Embryonic facial prominence (tissue), 1 donor: Measurements from ENCODE around the gene RECK.
"Not testable (repeated sequence)": the region's sequence is repeated elsewhere in the genome, so short reads cannot be mapped to it uniquely, and the experiment has no call there.

ENCODE experiments used
- DNase-seq: peaks from one replicate; pipeline ENCODE4 v3.0.0-alpha.2; 2016; ENCODE audit errors: extremely low spot score

Gene RECK

DNA sequence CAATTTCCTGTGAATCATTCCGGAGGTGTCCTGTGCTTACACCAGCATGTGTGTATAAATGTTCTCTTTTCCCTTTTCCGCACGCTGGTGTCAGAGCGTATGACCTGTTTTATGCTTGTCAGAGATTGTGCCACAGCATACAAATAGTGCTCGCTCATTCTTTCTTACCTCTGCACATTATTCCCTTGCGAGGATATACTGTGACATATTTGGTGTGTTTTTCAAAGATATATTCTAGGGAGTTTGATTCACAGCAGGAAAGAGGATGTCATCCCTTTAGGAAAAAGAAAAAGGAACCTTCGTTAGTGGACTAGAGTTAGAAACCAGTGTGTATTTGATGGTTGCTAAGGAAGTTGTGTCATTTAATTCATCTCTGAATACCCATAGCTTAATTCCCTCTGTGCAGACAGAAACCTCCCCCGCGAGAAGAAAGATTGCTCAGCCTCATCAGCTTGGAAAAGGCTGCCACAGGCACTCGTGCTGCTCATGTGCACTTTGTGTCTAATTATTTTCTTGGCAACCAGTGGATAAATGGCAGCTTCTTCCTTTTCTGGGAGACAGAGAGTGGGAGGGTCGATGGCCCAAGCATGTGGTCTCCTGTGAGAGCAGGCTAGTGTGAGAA is 117.7 kb downstream of the RECK start:
- peak; percentile 54 for DNase-seq

DNA sequence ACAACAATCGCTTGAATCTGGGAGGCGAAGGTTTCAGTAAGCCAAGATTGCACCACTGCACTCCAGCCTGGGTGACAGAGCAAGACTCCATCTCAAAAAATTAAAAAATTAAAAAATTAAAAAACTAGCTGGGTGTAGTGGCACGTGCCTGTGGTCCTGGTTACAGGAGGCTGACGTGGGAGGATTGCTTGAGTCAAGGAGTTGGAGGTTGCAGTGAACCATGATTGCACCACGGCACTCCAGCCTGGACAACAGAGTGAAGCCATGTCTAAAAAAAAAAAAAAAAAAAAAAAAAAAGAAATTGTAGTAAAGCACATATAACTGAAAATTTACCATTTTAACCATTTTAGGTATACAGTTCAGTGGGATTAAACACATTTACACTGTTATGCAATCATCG is 119.4 kb downstream of the RECK start:
- no peak for DNase-seq

DNA sequence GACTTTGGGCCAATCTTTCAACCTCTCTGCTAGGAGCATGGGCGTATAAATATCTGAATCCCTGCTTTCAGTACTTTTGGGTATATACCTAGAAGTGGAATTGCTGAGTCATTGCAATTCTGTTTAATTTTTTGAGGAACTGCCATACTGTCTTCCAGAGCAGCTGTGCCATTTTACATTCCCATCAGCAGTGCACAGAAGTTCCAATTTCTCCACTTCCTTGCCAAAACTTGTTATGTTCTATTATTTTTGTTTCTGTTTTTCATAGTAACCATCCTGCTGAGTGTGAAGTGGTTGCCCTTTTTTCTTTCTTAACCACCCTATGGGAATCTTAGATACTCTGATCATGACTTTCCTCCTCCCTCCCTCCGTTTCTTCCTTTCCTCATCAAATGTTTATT is 121.4 kb downstream of the RECK start:
- DNase-seq, result no peak

DNA sequence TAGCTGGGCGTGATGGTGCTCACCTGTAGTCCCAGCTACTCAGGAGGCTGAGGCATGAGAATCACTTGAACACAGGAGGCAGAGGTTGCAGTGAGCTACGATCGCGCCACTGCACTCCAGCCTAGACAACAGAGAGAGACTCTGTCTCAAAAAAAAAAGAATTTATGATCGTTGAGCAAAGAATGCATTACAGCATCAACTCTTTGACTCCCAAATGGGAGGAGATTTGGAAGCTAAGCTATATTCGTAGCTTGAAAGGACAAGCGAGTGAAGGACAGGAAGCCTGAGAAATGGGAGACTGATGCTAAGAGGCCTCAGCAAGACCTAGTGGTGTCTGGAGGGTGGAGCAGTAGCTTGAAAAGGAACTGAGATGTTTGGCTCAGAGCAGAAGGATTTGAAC is 122.2 kb downstream of the RECK start:
- DNase-seq, result no peak

DNA sequence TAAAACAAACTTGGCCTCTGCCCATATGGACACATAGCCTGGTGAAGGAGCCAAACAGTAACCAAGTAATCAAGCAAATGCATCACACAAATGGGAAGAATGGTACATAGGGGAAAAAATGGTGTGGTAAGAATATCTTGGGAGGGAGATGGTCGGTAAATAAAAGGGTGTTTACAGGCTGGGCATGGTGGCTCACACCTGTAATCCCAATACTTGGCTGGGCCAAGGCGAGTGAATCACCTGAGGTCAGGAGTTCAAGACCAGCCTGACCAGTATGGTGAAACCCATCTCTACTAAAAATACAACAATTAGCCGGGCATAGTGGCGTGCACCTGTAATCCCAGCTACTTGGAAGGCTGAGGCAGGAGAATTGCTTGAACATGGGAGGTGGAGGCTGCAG is 122.8 kb downstream of the RECK start:
- DNase-seq, result not testable (repeated sequence)

DNA sequence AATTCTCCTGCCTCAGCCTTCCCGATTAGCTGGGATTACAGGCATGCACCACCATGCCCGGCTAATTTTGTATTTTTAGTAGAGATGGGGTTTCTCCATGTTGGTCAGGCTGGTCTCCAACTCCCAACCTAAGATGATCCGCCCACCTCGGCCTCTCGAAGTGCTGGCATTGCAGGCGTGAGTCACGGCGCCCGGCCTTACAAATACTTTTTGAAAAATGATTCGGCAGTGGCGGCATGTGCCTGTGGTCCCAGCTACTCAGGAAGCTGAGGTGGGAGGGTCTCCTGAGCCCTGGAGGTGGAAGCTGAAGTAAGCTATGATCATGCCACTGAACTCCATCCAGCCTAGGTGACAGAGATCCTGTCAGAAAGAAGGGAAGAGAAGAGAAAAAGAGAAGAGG is 123.4 kb downstream of the RECK start:
- DNase-seq, result not testable (repeated sequence)

DNA sequence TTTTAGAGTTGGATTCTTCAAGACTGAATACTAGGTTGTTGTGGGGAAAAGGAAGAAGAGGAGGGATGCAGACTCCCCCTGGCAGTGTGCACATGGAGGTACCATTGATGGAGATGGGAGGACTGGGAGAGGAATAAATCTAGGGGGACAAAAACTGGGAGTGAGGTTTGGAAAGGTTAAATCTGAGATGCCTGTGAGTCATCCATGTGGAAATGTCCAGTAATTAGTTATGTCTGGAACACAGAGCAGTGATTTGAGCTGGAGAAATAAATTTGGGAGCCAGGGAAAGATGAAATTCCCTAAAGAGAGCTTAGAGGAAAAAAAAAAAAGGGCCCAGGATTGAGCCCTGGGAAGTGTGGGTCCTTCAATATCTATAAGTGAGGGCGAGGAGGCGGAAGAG is 124.5 kb downstream of the RECK start:
- DNase-seq, result no peak

DNA sequence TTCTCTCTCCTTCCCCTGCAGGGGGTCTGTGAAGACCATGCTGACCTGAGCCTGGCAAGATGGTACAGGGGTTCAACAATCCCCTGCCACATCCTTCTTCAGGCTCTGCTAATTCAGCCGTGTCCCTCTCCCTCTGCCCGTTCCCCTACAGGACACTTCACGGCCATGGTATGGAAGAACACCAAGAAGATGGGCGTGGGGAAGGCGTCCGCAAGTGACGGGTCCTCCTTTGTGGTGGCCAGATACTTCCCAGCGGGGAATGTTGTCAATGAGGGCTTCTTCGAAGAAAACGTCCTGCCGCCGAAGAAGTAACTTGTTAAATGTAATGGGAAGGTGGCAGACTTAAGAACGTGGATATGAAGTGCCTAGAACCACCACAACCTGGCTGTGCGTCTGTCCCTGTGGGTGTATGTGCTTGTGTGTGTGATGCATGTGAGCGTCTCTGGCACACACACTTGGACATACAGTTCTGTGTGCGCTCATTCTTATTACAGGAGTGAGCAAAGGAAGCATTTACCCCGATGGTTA is 125.6 kb downstream of the RECK start:
- no peak for DNase-seq

DNA sequence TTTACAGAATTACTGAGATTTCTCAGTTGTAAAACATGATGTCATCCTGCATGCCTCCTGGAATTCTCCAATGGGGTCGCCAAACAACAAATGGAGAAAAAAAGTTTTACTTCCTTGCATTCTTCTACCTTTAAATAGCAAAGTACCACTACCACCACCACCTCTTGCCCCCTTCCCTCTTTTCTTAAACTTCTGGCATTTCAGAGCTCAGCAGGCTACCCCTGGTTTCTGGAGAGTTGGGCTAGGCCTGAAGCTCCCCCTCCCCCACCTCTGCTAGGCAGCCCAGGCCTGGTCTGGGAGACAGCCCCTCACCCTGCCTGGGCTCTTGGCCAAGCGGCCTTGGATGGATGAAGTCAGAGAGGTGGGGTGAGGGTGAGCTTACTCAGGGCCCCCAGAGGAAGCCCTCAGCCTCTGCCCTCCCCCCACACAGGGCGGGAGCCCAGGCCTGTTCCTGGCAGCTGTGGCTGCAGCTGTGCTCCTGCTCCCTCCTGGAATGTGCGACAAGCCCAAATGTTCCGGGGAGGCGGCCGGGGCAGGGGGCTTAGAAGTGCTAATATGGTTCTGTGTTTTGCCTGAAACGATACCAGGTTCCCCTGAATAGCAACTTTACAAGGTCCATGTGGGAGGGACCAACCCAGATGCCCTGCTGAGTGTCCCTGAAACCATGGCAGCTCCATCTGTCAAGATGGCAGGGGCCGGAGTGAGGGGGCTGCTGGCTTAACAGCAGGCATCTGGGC is 126.5 kb downstream of the RECK start:
- DNase-seq, result peak; percentile 70

DNA sequence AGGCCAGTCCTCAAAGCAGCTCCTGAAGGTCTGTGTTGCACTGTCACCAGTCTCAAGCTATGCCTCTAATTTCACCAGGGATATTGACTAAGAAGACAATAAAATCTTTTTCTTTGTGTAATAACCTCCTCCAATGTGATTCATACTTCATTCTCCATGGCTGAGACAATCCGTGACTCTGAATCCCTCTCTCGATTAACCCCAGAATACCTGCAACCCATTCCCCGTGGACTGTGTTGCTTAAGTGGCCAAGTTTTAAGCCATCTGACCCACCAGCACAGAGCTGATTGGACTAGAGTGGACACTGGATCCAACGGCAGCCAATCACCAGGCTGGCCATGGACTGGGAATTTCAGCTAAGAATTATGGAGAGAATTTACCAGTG is 127.1 kb downstream of the RECK start:
- no peak for DNase-seq

DNA sequence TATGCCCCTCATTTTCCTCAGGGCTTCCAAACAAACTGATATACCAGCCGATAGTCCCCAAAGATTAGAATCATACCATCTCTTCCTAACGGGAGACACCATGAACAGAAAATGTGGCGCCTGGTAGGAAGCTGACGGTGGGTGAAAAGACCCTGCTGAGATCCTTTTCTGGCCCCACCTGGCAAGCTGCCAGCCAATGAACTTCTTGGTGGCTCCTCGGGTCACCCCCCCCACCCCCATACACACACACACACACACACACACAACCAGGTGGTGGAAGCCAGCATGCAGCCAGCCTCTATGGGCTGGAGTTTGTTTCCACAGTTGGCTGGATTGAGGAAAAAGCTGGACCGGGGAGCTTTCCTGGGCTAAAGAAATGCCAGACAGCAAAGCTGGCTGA is 127.7 kb downstream of the RECK start:
- no peak for DNase-seq

DNA sequence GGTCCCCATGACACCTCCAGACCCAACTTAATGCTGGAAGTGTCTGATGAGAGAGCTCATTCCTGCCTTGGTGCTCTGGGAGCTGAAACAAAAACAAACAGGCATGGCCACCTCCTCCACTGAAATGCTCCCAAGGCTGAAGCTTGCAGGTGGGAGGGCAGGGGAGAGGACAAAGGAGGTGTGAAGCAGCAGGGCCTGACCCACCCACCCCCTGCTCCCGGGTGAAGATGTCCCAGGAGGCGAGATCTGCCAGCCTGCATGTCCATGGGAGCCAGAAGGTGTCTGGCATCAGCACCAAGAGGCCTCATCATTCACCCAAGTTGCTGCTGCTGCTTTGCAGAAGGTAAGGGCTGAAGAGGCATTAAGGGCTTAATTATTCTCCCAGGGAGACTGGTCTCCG is 128.3 kb downstream of the RECK start:
- no peak for DNase-seq

DNA sequence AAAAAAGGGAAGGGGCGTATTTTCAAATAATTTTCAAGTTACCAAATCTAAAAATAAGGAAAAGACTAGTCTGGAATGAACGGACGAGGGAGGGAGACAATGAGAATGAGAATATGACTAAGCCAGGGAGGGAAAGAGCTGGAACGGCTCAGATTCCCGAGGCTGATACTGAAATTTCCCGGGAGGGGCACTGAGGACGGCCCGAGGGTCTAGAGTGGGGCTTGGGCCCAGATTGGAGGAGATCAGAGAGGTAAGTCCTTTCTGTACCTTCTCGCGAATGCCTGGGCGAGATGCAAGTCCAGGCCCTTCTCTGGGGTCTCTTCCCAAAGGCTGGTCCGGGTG is 129.1 kb downstream of the RECK start:
- DNase-seq, result no peak

DNA sequence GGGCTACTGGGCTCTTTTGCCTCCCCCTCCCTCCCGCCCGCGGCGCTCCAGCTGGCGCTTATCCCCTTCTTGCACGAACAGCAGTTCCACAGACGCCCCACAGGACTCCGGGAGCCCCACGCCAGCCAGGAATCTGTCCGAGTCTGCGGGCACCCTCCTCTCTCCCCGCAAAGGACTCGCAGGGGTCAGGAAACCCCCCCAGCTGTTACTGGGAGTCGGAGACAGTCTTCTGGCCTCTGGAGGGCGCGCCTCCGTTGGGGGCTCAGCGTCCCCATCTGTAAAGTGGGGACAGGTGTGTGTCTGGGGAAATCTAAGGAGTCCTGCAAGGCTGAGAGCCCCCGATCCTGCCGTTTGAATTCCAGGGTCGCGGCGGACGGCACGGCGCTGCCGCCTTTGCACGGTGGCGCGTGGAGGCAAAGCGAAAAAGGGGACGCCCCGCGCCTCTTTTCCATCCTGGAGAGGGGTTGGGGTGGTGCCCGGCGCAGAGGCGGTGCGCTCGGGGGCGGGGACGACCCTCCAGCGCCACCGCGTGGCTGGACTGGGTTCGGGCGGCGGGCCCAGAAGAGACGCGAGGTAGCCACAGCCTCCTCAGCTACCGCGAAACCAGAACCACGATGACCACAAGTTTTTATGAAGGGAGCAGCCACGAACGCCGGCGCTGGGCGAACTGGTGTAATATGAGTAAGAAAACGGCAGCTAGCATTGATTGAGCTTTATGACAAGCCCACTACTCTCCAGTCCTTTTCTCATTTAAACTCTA is 129.6 kb downstream of the RECK start:
- DNase-seq, result peak; percentile 59

DNA sequence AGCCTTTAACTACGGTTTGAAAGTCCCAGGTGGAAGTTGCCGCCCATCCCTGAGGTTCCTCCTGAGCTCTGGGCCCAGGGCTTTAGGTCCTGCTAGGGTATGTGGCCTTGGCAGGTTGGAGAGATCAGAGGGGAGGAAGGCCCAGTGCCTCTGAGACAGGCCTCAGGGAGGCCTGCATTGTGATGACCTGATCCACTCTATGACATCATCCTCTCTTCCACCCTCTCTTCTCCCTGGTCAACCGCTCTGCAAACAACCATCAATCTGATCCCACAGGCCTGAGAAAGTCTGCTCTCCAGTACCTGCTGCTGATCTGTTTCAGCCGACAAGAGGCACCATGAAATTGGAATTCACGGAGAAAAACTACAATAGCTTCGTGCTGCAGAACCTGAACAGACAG is 132.5 kb downstream of the RECK start, which contains the start of gene CCIN:
CCIN (plus strand) TSS at position 223 of the 400 bp plus-strand sequence; CDS start at position 338, 115 bp downstream.
- DNase-seq, result no peak

DNA sequence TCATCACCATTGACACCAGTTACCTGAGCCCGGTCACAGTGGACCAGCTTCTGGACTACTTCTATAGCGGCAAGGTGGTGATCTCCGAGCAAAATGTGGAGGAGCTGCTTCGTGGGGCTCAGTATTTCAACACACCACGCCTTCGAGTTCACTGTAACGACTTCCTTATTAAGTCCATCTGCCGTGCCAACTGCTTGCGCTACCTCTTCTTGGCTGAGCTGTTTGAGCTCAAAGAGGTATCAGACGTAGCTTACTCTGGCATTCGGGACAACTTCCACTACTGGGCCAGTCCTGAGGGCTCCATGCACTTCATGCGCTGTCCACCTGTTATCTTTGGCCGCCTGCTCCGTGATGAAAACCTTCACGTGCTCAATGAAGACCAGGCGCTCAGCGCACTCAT is 133.0 kb downstream of the RECK start:
- no peak for DNase-seq

DNA sequence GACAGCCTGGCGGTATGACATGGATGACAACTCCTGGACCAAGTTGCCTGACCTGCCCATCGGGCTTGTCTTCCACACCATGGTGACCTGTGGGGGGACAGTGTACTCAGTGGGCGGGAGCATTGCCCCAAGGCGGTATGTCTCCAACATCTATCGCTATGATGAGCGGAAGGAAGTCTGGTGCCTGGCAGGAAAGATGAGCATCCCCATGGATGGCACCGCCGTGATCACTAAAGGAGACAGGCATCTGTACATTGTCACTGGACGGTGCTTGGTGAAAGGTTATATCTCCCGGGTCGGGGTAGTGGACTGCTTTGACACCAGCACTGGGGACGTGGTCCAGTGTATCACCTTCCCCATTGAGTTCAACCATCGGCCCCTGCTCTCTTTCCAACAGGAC is 133.8 kb downstream of the RECK start:
- no peak for DNase-seq

DNA sequence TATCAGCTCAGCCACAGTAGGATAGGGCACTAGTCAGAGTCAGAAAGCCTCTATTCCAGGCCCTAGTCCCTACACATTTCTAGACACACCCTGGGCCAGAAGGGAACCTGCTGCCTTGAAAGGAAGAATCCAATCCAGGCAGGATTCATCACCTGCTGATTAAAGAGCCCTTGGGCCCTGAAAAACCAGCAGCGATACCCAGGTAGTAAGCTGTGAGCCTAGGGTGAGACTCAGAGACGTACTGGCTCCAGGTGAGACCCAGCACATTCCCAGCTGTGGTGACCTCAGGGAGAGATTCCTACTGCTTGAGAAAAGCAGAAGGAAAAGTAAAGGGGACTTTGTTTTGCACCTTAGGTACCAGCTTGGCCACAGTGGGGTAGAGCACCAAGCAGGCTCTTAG is 137.1 kb downstream of the RECK start:
- DNase-seq, result no peak
